DMS79 treated with DMSO at 0.1 percent for 48 hours (cell line): ENCODE results near the gene TYW1.
"Not testable (repeated sequence)": the region's sequence is repeated elsewhere in the genome, so short reads cannot be mapped to it uniquely, and the experiment has no call there.

Experiments
- DNase-seq: peaks from one replicate; lab custom pipeline; 2025; lab: John Stamatoyannopoulos, UW

TYW1 gene

GRCh38 chr7:66996444-66997191, at the start of gene TYW1:
Gene TYW1 (plus strand): TSS chr7:66996833. CDS start chr7:66996979, 146 bp downstream.
- peak; percentile 97 for DNase-seq

GRCh38 chr7:66948480-66949109, 48.0 kb upstream of the TYW1 start:
- DNase-seq, result no peak

- DNase-seq, result no peak
Observed at GRCh38 chr7:66950311-66950710, 46.3 kb upstream of the TYW1 start.

GRCh38 chr7:66950763-66951162, 45.9 kb upstream of the TYW1 start:
- DNase-seq, result no peak

- no peak for DNase-seq
Observed at GRCh38 chr7:66952343-66953043, 44.1 kb upstream of the TYW1 start.

GRCh38 chr7:66953044-66953427, 43.6 kb upstream of the TYW1 start:
- DNase-seq, result no peak

- DNase-seq, result no peak
Observed at GRCh38 chr7:66957595-66958290, 38.9 kb upstream of the TYW1 start.

GRCh38 chr7:66958538-66959350, 37.9 kb upstream of the TYW1 start:
- no peak for DNase-seq

GRCh38 chr7:66960192-66960591, 36.4 kb upstream of the TYW1 start:
- DNase-seq, result no peak

GRCh38 chr7:66961096-66961495, 35.5 kb upstream of the TYW1 start:
- no peak for DNase-seq

GRCh38 chr7:66964411-66964810, 32.2 kb upstream of the TYW1 start:
- no peak for DNase-seq

- no peak for DNase-seq
Observed at GRCh38 chr7:66967029-66967428, 29.6 kb upstream of the TYW1 start.

GRCh38 chr7:66969001-66969400, 27.6 kb upstream of the TYW1 start:
- not testable (repeated sequence) for DNase-seq

- DNase-seq, result no peak
Observed at GRCh38 chr7:66970310-66970709, 26.3 kb upstream of the TYW1 start.

GRCh38 chr7:66974986-66975590, 21.5 kb upstream of the TYW1 start:
- no peak for DNase-seq

- DNase-seq, result not testable (repeated sequence)
Observed at GRCh38 chr7:66978312-66978711, 18.3 kb upstream of the TYW1 start.

- DNase-seq, result not testable (repeated sequence)
Observed at GRCh38 chr7:66979013-66979412, 17.6 kb upstream of the TYW1 start.

GRCh38 chr7:66980336-66980735, 16.3 kb upstream of the TYW1 start:
- DNase-seq, result not testable (repeated sequence)

GRCh38 chr7:66989552-66989951, 7.1 kb upstream of the TYW1 start:
- not testable (repeated sequence) for DNase-seq

GRCh38 chr7:66994051-66994450, 2.6 kb upstream of the TYW1 start:
- DNase-seq, result not testable (repeated sequence)

- peak; percentile 13 for DNase-seq
Observed at GRCh38 chr7:66994691-66995049, 2.0 kb upstream of the TYW1 start.
